NCI-H2107 treated with DMSO at 0.1 percent for 48 hours (cell line): ENCODE results near the gene CYP3A5.
"Not testable (repeated sequence)": the region's sequence is repeated elsewhere in the genome, so short reads cannot be mapped to it uniquely, and the experiment has no call there.

ENCODE experiments used
- DNase-seq: peaks from one replicate; lab custom pipeline; 2025; ENCODE audit not compliant: unreplicated experiment; lab: John Stamatoyannopoulos, UW

CYP3A5 gene

GRCh38 chr7:99643464-99643863 is 36.3 kb downstream of the CYP3A5 start:
- DNase-seq = no peak

DNA sequence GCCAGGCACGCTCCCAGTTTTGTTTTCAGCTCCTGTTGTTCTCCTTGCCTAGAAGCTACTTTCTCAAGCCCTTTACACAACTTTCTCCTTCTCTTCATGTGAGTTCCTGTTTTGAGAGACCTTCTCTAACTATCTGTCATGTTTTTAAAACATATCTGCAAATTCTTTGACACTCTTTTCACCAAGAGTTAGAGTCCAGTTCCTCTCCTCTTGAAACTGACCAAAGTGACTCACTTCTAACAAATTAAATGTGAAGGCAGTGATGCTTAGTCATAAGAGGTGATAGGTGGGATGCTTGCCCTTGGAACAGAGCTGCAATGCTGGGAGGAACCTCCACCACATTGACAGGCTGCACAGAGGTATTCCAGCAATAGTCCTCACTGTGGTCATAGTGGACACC is 37.8 kb downstream of the CYP3A5 start:
- DNase-seq = no peak

- DNase-seq = no peak
These were observed 40.5 kb downstream of the CYP3A5 start for GRCh38 chr7:99639267-99639666.

DNA sequence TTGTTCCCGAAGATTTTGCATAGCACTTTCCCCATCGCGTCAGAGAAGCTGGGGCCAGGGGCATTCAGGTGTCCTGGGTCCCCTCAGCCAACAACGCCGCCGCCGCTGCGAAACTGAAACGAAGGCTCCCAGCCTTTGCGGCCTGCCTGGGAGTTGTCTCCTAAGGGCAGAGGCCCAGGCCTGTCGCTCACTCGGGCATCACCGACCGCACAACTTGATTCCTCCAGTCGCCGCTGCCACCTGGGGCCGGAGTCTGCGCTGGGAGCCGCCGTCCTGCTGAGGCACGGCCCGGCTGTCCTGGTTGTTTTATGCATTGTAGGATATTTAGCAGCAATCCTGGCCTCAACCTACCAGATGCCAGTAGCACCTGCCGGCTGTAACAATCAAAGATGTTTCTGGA is 41.1 kb downstream of the CYP3A5 start:
- DNase-seq = no peak

DNA sequence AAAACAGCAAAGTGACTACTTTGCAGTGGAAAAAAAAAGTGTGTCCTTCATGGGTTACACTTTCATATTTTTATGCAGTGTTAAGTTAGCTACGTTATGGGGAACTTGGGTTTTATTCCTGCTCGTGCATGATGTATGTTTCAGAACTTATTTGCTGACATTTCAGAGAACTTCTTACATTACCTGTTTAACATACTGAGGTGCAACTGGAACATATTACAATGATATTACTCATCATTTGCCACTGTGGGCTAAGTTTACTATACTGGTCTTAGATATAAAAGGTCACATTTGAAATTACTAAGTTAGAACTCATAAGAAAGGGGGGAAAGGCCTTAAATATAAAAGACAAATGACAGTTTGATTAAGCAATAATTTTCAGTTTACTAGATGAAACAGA is 42.4 kb downstream of the CYP3A5 start:
- not testable (repeated sequence) for DNase-seq

DNA sequence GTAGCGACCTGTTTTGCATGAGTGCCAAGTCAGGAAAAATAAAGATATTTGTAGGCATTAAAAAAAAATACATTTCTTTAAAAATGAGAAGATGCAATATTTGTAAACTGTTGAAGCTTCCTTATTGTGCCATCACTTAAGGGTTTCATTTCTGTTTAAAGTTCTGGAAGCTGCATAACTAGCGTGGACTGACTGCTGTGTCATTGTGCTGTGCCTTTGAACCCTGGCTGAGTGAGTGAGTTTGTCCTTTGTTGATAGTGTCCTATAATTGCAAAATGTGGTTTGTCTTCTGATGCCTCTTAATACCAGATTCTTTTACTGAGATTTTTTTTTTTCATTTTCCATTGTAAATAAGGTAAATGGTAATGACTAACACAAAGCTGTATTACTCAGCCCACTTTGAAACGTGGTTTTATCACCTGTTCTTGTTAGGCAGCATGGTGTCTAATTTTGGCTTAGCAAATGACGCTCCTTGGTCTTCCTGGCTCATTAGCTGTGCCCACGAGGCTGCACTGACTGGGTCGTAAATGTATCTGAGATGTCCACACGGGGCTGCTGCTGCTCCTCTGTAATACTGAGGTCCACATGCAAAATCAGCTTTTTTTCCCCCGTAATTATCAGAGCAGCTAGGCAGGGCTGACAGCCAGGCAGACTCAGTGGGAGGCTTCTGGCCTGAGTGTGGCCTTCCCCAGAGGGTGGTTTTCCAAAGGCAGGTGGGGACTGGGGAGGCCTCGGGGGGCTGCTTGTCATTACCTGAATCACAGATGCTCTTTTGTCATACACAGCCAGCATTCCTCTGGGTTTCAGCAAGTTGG is 48.3 kb downstream of the CYP3A5 start:
- DNase-seq = peak; percentile 82

DNA sequence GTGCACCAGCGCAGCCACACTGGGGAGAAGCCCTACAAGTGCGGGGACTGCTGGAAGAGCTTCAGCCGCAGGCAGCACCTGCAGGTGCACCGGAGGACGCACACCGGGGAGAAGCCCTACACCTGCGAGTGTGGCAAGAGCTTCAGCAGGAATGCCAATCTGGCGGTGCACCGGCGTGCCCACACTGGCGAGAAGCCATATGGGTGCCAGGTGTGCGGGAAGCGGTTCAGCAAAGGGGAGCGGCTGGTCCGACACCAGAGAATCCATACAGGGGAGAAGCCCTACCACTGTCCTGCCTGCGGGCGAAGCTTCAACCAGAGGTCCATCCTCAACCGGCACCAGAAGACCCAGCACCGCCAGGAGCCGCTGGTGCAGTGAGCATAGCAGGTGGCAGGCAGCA is 50.2 kb downstream of the CYP3A5 start:
- peak; percentile 29 for DNase-seq

GRCh38 chr7:99628471-99629465 is 51.0 kb downstream of the CYP3A5 start:
- no peak for DNase-seq

DNA sequence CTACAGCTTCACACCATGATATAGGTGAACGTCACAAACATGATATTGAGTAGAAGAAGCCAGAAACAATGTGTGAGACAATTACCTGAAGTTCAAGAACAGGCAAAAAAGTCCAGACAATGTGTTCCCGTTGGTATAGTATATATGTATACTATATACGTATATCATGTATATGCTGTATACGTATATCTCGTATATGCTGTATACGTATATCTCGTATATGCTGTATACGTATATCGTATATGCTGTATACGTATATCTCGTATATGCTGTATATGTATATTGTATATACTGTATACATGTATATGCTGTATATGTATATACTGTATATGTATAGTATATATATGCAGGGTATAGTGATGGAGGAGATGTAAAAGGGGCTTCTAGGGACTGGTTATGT is 52.3 kb downstream of the CYP3A5 start:
- DNase-seq = no peak

- no peak for DNase-seq
These were observed 53.1 kb downstream of the CYP3A5 start for GRCh38 chr7:99626661-99627060.

DNA sequence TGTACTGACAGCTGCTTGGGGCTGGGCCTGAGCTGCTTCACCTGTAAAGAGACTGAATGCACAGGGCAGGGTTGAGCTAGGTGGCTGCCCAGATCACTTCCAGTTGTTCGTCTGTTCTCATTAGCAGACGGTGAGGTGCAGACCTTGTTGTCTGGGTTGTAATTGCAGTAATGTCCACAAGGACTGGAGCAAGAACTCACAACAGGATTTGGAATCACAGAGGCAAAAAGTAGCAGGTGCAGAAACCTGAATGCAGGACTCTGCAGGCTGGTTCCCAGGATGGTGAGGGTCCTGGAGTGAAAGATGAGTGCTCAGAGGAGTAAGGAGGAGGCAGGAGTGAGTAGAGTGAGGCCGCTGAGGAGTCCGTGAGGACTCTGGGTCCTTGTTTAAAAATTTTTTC is 53.8 kb downstream of the CYP3A5 start:
- DNase-seq = no peak

DNA sequence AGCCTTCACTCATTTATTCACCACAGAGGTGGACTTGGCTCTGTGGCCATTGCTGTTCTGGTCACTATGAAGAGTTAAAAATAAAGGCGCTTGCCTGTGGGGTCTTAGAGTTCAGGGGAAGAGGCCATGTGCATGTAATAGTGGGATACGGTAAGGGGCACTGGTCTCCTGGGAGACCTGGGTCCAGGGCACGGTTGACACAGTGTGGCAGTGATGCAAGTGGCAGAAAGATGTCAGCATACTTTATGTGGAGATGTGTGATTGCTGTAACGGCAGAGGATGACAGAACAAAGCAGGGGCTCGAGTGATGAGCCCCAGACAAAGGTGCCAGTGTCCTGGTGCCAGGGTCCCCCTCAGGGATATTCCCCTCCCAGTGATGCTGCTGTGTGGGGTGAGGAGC is 54.5 kb downstream of the CYP3A5 start:
- no peak for DNase-seq

GRCh38 chr7:99624484-99624883 is 55.3 kb downstream of the CYP3A5 start:
- DNase-seq = no peak

GRCh38 chr7:99623702-99624447 is 55.9 kb downstream of the CYP3A5 start:
- no peak for DNase-seq

DNA sequence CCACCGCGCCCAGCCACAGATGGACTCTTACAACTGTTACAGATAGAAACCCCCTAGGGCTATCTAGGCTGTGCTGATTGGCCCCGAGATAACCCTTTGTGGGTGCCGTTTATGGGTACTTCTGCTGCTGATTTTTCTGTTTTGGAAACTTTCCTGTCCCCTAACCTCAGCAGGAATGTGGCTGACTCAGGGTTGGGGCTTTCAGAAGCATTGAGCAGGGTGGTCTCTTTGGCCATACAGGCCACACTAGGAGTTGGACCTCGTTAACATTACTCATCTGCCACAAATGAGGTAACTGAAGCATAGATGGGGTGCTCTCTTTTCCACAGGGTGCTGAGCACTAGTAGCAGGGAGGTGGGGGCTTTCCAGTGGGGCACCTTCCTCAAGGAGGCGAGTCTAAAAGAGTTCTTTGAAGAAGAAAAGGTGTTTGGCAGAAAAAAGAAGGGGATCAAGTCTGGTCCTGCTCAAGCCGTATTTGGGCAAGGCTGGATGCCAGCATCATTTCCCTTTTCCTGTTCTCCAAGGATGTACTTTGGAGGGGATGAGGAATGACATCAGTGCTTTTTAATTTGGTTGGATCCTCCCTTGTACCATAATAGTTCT is 56.6 kb downstream of the CYP3A5 start:
- DNase-seq = no peak

GRCh38 chr7:99622596-99622995 is 57.2 kb downstream of the CYP3A5 start:
- DNase-seq = no peak

DNA sequence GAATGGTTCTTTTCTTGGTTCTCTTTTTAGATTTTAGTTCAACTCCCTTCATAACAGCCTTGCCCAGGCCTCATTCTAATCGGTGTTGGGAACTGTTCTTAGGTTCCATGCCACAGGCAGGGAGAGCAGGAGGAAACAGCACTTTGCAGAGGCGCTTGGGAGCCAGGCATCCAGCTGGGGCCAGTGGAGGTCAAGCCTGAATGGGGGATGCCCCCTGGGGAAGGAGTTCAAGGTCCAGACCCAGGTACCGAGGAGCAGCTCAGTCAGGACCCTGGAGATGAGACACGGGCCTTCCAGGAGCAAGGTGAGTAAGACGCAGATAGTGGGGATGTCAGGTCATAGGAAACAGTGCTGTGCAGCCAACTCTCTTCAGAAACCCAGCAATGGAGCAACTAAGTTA is 58.5 kb downstream of the CYP3A5 start:
- DNase-seq = no peak

DNA sequence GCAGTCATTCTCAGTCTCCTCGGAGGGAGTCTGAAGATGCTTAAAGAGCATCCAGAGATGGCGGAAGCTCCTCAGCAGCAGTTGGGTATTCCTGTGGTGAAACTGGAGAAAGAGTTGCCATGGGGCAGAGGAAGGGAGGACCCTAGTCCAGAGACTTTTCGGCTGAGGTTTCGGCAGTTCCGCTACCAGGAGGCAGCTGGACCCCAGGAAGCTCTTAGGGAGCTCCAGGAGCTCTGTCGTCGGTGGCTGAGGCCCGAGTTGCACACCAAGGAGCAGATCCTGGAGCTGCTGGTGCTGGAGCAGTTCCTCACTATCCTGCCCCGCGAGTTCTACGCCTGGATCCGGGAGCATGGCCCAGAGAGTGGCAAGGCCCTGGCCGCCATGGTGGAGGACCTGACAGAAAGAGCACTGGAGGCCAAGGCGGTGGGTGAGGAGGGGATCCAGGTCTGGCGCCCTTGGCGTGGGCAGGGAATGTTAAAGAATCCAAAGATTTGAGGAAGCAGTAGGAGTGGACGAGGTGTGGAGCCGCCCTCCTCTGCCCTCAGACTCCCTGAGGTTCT is 60.1 kb downstream of the CYP3A5 start:
- no peak for DNase-seq

GRCh38 chr7:99618726-99619125 is 61.1 kb downstream of the CYP3A5 start:
- no peak for DNase-seq

DNA sequence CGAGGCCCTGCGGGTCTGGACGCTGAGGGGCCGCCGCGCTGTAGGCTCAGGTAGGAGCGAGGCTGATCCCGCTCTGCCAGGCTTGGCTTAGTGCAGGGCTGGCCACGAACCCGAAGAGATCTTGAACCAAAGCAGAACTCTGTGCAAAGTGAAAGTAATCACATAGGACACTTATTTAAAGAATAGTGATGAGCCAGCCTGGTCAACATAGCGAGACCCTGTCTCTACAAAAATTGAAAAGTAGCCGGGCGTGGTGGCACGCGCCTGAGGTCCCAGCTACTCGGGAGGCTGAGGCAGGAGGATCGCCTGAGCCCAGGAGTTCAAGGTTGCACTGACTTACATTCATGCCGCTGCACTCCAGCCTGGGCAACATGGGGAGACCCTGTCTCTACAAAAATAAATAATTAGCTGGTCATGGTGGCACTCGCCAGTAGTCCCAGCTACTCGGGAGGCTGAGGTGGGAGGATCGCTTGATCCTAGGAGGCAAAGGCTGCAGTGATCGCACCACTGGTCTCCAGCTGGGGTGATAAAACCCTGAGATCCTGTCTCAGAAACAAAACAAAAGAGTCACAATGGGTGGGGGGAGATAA is 62.5 kb downstream of the CYP3A5 start:
- no peak for DNase-seq
